Skeletal muscle satellite cell (primary cell): ENCODE measurements around the gene SRCIN1.

Source experiments
- H3K27me3 ChIP-seq: 2 replicates; pipeline ENCODE4 v1.7.0; 2013; ENCODE audit warnings: low read length; ENCODE audit not compliant: control insufficient read depth, insufficient read depth
- H3K36me3 ChIP-seq: 2 replicates; pipeline ENCODE4 v1.7.0; 2013; ENCODE audit warnings: mild to moderate bottlenecking, control low read depth, low read length; ENCODE audit not compliant: insufficient read depth
- H3K4me1 ChIP-seq: 2 replicates; pipeline ENCODE4 v1.7.0; 2013; ENCODE audit warnings: low read length; ENCODE audit not compliant: control insufficient read depth, insufficient read depth
- H3K4me2 ChIP-seq: 2 replicates; pipeline ENCODE4 v1.7.0; 2013; ENCODE audit warnings: mild to moderate bottlenecking, low read length
- H3K4me3 ChIP-seq: 2 replicates; pipeline ENCODE4 v1.7.0; 2013; ENCODE audit warnings: low read length
- H3K9ac ChIP-seq: 2 replicates; pipeline ENCODE4 v1.7.0; 2013; ENCODE audit warnings: mild to moderate bottlenecking, low read depth, low read length, moderate library complexity
- H3K9me3 ChIP-seq: replicated peaks from 2 replicates; pipeline ENCODE4 v1.7.0; 2013; ENCODE audit warnings: mild to moderate bottlenecking, control low read depth, low read length

The SRCIN1 gene

GRCh38 chr17:38544175-38544838 lies 61.4 kb downstream of the SRCIN1 start:
- H3K4me1 ChIP-seq = no peaks in the 10 kb centered on the region
- H3K27me3 ChIP-seq = peaks cover 52% of the 10 kb centered on the region
- no peaks in the 10 kb centered on the region for H3K9me3 ChIP-seq
- H3K4me2 ChIP-seq = no peak overlapping the region
- no peak overlapping the region for H3K4me3 ChIP-seq
- H3K9ac ChIP-seq = no peak overlapping the region
- no peaks in the 10 kb centered on the region for H3K36me3 ChIP-seq

GRCh38 chr17:38543403-38544174 lies 62.2 kb downstream of the SRCIN1 start:
- no peaks in the 10 kb centered on the region for H3K4me1 ChIP-seq
- H3K4me3 ChIP-seq = no peak overlapping the region
- H3K9me3 ChIP-seq = no peaks in the 10 kb centered on the region
- H3K27me3 ChIP-seq = peaks cover 58% of the 10 kb centered on the region
- no peak overlapping the region for H3K4me2 ChIP-seq
- no peak overlapping the region for H3K9ac ChIP-seq
- no peaks in the 10 kb centered on the region for H3K36me3 ChIP-seq

- Histone ChIP-seq H3K4me1 (no peaks in the 10 kb centered on the region), H3K27me3 (peaks cover 58% of the 10 kb centered on the region), H3K9ac (no peak overlapping the region), H3K4me3 (no peak overlapping the region), H3K4me2 (no peak overlapping the region), H3K36me3 (no peaks in the 10 kb centered on the region), H3K9me3 (no peaks in the 10 kb centered on the region)
Observed at GRCh38 chr17:38542286-38542685, 63.5 kb downstream of the SRCIN1 start.

- Histone ChIP-seq H3K27me3 (peaks cover 56% of the 10 kb centered on the region), H3K36me3 (no peaks in the 10 kb centered on the region), H3K4me3 (no peak overlapping the region), H3K9me3 (no peaks in the 10 kb centered on the region), H3K4me2 (no peak overlapping the region), H3K4me1 (no peaks in the 10 kb centered on the region), H3K9ac (no peak overlapping the region)
Observed at GRCh38 chr17:38541281-38541680, 64.5 kb downstream of the SRCIN1 start.

GRCh38 chr17:38540514-38541045 lies 65.2 kb downstream of the SRCIN1 start:
- H3K9ac ChIP-seq = no peak overlapping the region
- H3K4me1 ChIP-seq = no peaks in the 10 kb centered on the region
- H3K36me3 ChIP-seq = no peaks in the 10 kb centered on the region
- no peak overlapping the region for H3K4me2 ChIP-seq
- H3K4me3 ChIP-seq = no peak overlapping the region
- peaks cover 60% of the 10 kb centered on the region for H3K27me3 ChIP-seq
- no peaks in the 10 kb centered on the region for H3K9me3 ChIP-seq

GRCh38 chr17:38539386-38539785 lies 66.4 kb downstream of the SRCIN1 start:
- no peak overlapping the region for H3K4me2 ChIP-seq

GRCh38 chr17:38538906-38539305 lies 66.8 kb downstream of the SRCIN1 start:
- Histone ChIP-seq H3K9me3 (no peaks in the 10 kb centered on the region), H3K4me2 (no peak overlapping the region), H3K36me3 (no peaks in the 10 kb centered on the region), H3K9ac (no peak overlapping the region), H3K4me1 (no peaks in the 10 kb centered on the region), H3K27me3 (peaks cover 53% of the 10 kb centered on the region), H3K4me3 (no peak overlapping the region)

More at GRCh38 chr17:38539386-38539785, 66.4 kb downstream of the SRCIN1 start:
- no peak overlapping the region for H3K9ac ChIP-seq
- H3K36me3 ChIP-seq = no peaks in the 10 kb centered on the region
- H3K9me3 ChIP-seq = no peaks in the 10 kb centered on the region
- no peak overlapping the region for H3K4me3 ChIP-seq
- peaks cover 54% of the 10 kb centered on the region for H3K27me3 ChIP-seq
- H3K4me1 ChIP-seq = no peaks in the 10 kb centered on the region

- Histone ChIP-seq H3K27me3 (peaks cover 36% of the 10 kb centered on the region), H3K4me3 (no peak overlapping the region), H3K4me2 (no peak overlapping the region), H3K36me3 (no peaks in the 10 kb centered on the region), H3K9ac (no peak overlapping the region), H3K9me3 (no peaks in the 10 kb centered on the region), H3K4me1 (no peaks in the 10 kb centered on the region)
Observed at GRCh38 chr17:38536661-38537060, 69.1 kb downstream of the SRCIN1 start.

- no peak overlapping the region for H3K4me3 ChIP-seq
- no peak overlapping the region for H3K9ac ChIP-seq
- H3K4me2 ChIP-seq = no peak overlapping the region
- H3K4me1 ChIP-seq = no peaks in the 10 kb centered on the region
- H3K27me3 ChIP-seq = peaks cover 36% of the 10 kb centered on the region
- no peaks in the 10 kb centered on the region for H3K36me3 ChIP-seq
- H3K9me3 ChIP-seq = no peaks in the 10 kb centered on the region
Observed at GRCh38 chr17:38535886-38536285, 69.9 kb downstream of the SRCIN1 start.

- peaks cover 35% of the 10 kb centered on the region for H3K27me3 ChIP-seq
- H3K4me2 ChIP-seq = no peak overlapping the region
- H3K9ac ChIP-seq = no peak overlapping the region
- H3K36me3 ChIP-seq = no peaks in the 10 kb centered on the region
- H3K4me3 ChIP-seq = no peak overlapping the region
- no peaks in the 10 kb centered on the region for H3K4me1 ChIP-seq
- H3K9me3 ChIP-seq = no peaks in the 10 kb centered on the region
Observed at GRCh38 chr17:38534498-38534885, 71.3 kb downstream of the SRCIN1 start.

- H3K9me3 ChIP-seq = no peaks in the 10 kb centered on the region
- no peak overlapping the region for H3K9ac ChIP-seq
- H3K4me1 ChIP-seq = no peaks in the 10 kb centered on the region
Observed at GRCh38 chr17:38533866-38534497, 71.8 kb downstream of the SRCIN1 start.

More at GRCh38 chr17:38533866-38534497, 71.8 kb downstream of the SRCIN1 start:
- no peak overlapping the region for H3K4me2 ChIP-seq
- no peaks in the 10 kb centered on the region for H3K36me3 ChIP-seq
- no peak overlapping the region for H3K4me3 ChIP-seq
- peaks cover 33% of the 10 kb centered on the region for H3K27me3 ChIP-seq
